ENCODE data around the gene RXRA. TPM values are rescaled to one million over a fixed set of nuclear protein-coding genes. Genes with fewer than 3 reads are reported as not detected.

RXRA gene
- total RNA-seq, 1 donor from 2014 or later: 66.9 TPM

DNA sequence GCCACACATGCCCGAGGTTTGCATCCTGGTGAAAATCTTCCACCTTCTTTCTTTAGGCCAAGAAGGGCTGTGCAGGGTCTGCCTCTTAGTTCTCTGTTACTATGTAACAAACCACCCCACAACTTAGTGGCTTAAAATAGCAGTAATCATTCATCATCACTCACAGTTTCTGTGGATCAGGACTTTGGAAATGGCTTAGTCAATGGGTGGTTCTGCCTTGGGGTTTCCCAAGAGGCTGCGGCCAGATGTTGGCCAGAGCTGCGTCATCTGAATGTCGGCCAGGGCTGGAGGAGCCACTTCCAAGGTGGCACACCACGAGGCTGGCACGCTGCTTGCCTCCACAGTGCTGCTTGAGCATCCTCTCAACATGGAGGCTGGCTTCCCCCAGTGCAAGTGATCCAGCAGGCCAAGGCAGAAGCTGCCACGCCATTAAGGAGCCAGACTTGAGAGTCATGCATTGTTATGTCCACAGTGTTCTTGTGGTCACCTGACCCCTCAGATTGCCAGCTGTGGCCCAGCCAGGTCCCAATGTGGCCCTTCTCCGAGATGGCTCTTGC is 135.2 kb downstream of the RXRA start:
- TF ChIP-seq, protein P1, sequence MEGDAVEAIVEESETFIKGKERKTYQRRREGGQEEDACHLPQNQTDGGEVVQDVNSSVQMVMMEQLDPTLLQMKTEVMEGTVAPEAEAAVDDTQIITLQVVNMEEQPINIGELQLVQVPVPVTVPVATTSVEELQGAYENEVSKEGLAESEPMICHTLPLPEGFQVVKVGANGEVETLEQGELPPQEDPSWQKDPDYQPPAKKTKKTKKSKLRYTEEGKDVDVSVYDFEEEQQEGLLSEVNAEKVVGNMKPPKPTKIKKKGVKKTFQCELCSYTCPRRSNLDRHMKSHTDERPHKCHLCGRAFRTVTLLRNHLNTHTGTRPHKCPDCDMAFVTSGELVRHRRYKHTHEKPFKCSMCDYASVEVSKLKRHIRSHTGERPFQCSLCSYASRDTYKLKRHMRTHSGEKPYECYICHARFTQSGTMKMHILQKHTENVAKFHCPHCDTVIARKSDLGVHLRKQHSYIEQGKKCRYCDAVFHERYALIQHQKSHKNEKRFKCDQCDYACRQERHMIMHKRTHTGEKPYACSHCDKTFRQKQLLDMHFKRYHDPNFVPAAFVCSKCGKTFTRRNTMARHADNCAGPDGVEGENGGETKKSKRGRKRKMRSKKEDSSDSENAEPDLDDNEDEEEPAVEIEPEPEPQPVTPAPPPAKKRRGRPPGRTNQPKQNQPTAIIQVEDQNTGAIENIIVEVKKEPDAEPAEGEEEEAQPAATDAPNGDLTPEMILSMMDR (conservative IDR thresholded peaks at IDR 0.05): no peak
- no peak overlapping the region for H3K27ac Mint-ChIP-seq
- H3K4me3 Mint-ChIP-seq: no peak overlapping the region
- H3K27me3 Mint-ChIP-seq: no peaks in the 10 kb centered on the region
- no peaks in the 10 kb centered on the region for H3K9me3 Mint-ChIP-seq
- no peak for DNase-seq (ENCODE audit: extremely low spot score, unreplicated experiment)
- H3K4me1 Mint-ChIP-seq (ENCODE audit: unreplicated experiment): peaks cover 4% of the 10 kb centered on the region
- no peaks in the 10 kb centered on the region for H3K36me3 Mint-ChIP-seq

DNA sequence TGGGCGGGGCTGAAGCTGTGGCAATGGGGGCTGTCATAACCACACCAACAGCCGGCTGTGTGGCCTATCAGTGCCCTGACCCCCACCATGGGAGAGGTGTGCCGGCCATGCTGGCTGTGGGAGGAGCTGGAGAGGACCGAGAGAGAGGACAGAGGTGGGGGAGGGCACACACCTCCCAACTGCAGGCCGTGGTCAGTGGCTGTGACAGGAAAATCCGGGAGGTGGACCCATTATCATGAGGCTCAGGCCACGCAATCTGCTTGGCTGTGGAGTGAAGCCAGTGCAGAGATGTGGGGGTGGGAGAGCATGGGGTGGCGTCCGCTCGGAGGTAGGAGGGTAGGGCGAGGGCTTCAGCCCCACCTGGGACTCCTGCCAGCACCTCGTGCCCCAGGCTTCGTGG is 136.1 kb downstream of the RXRA start:
- H3K27me3 Mint-ChIP-seq: no peaks in the 10 kb centered on the region
- TF ChIP-seq, protein P1 (conservative IDR thresholded peaks at IDR 0.05): no peak
- H3K9me3 Mint-ChIP-seq: no peaks in the 10 kb centered on the region
- peaks cover 4% of the 10 kb centered on the region for H3K4me1 Mint-ChIP-seq (ENCODE audit: unreplicated experiment)
- H3K4me3 Mint-ChIP-seq: no peak overlapping the region
- H3K27ac Mint-ChIP-seq: no peak overlapping the region
- DNase-seq (ENCODE audit: extremely low spot score, unreplicated experiment): no peak
- no peaks in the 10 kb centered on the region for H3K36me3 Mint-ChIP-seq

DNA sequence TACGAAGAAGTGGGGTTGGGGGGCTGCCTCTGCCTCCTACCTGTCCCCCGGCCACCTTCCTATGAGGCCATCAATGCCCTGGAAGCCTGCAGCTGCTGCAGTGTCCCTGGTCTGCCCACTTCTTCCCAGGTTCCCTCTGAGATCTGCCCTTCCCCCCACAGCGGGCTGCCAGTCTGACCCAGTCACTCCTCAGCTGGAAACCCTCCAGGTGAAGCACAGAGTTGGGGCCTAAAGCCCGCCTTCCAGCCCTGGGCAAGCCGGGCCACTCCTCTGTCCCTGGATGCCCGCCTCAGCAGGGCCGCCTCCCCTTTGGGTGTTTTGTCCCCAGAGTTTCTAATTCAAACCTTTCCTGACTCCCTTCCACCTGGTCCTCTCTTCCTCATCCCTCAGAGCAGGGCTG is 137.0 kb downstream of the RXRA start:
- Mint-ChIP-seq H3K4me1 (ENCODE audit: unreplicated experiment) (peaks cover 11% of the 10 kb centered on the region), H3K4me3 (no peak overlapping the region), H3K36me3 (no peaks in the 10 kb centered on the region), H3K9me3 (no peaks in the 10 kb centered on the region), H3K27ac (no peak overlapping the region), H3K27me3 (no peaks in the 10 kb centered on the region)
- DNase-seq (ENCODE audit: extremely low spot score, unreplicated experiment): no peak
- TF ChIP-seq, protein P1 (conservative IDR thresholded peaks at IDR 0.05): no peak

DNA sequence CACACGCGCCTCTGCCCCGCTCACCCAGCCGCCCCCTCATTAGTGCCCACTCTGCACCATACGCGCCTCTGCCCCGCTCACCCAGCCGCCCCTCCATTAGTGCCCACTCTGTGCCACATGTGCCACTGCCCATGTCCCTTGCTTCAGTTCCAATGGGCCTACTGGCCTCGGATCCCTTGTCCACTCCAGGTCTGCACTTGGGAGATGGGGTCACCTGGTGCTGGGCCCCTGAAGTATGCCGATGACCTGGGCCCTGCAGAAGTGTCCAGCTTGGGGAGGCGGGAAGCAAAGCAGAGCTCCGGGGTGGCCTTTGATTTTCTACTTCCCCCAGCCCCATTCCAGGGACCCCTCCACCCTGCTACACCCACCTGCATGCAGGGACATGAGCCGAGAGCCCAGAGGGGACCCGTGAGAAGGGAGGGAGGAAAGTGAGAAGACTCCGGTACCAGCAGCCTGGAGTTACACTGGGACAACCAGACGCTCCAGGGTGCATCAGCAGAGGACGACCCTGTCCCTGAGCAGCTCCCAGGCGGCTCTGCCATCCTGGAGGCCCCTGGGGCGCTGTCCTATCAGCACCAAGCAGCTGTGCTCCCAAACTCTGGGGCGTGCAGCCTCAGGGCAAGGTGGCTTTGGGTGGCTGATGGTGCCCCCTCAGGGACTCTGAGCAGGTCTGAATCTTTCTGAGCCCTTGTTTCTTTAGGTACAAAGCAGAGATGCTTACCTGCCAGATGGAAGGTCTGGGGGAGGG is 140.8 kb downstream of the RXRA start:
- Mint-ChIP-seq H3K27ac (no peak overlapping the region), H3K36me3 (no peaks in the 10 kb centered on the region), H3K27me3 (no peaks in the 10 kb centered on the region), H3K4me3 (no peak overlapping the region), H3K9me3 (no peaks in the 10 kb centered on the region), H3K4me1 (ENCODE audit: unreplicated experiment) (peaks cover 6% of the 10 kb centered on the region)
- TF ChIP-seq, protein P1 (conservative IDR thresholded peaks at IDR 0.05): no peak
- DNase-seq (ENCODE audit: extremely low spot score, unreplicated experiment): no peak

DNA sequence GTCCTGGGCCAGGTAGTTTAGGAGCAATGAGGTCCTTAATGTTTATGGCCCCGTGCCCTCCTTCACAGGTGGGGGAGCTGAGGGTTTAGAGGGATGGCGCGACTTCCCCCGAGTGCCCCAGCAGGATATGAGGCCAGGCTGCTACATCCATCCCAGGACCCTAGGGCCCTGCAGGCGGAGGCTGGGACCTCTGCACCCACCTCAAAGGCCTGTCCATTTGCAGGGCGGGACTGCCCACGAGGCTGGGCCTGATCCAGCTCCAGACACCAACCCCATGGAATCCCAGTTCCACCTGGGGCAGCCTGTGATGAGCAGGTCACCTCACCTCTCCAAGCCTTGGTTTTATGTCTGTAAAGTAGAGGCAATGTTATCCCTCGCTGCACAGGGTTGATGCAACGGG is 142.1 kb downstream of the RXRA start:
- no peaks in the 10 kb centered on the region for H3K36me3 Mint-ChIP-seq
- no peak for DNase-seq (ENCODE audit: extremely low spot score, unreplicated experiment)
- H3K27me3 Mint-ChIP-seq: no peaks in the 10 kb centered on the region
- no peak overlapping the region for H3K27ac Mint-ChIP-seq
- H3K4me3 Mint-ChIP-seq: no peak overlapping the region
- peaks cover 6% of the 10 kb centered on the region for H3K4me1 Mint-ChIP-seq (ENCODE audit: unreplicated experiment)
- TF ChIP-seq, protein P1 (conservative IDR thresholded peaks at IDR 0.05): no peak
- no peaks in the 10 kb centered on the region for H3K9me3 Mint-ChIP-seq

All from type B pancreatic cell (in vitro differentiated cells).